H1 (cell line): ENCODE results near the gene PHLDA1. TPM values are rescaled to one million over a fixed set of nuclear protein-coding genes. Genes with fewer than 3 reads are reported as not detected.

Experiments
- CTCF ChIA-PET: fragments of 300-600 bp; sonication (Branson Sonifier 250); formaldehyde crosslinking; loops from one replicate; lab custom pipeline; 2021; ENCODE audit not compliant: partially characterized antibody; lab: Charles Lee
- POLR2A ChIA-PET: fragments of 300-600 bp; sonication (Branson Sonifier 250); formaldehyde crosslinking; loops from one replicate; lab custom pipeline; 2021; ENCODE audit warnings: inconsistent platforms; ENCODE audit not compliant: partially characterized antibody; lab: Charles Lee
- DNase-seq, 2 experiments: peaks; one replicate each; pipeline versions ENCODE4 v3.0.0 to v3.0.0-alpha.2; 2010 to 2022; ENCODE audit warnings: low spot score in 2 of 2, low read depth in 1 of 2, mixed read lengths in 1 of 2
- FAIRE-seq: peaks from 2 replicates; lab custom pipeline; 2011; peaks lifted over from hg19 to GRCh38; lab: Jason Lieb, UNC
- H2AFZ ChIP-seq: 2 replicates; pipeline ENCODE4 v1.8.1; 2012; ENCODE audit warnings: low read length, inconsistent platforms
- H2AK5ac ChIP-seq: 2 replicates; pipeline ENCODE4 v1.6.1; 2013; ENCODE audit warnings: low read depth, low read length
- H2BK120ac ChIP-seq: replicated peaks from 2 replicates; pipeline ENCODE3; 2013; ENCODE audit warnings: low read depth, low read length, inconsistent platforms
- H2BK12ac ChIP-seq: 2 replicates; pipeline ENCODE4 v1.6.1; 2013; ENCODE audit warnings: low read depth, low read length
- H2BK15ac ChIP-seq: 2 replicates; pipeline ENCODE4 v1.6.1; 2013; ENCODE audit warnings: low read length
- H2BK20ac ChIP-seq: 2 replicates; pipeline ENCODE4 v1.6.1; 2013; ENCODE audit warnings: low read length
- H2BK5ac ChIP-seq: 2 replicates; pipeline ENCODE4 v1.6.1; 2013; ENCODE audit warnings: low read depth, low read length
- H3K14ac ChIP-seq: 2 replicates; pipeline ENCODE4 v1.6.1; 2013; ENCODE audit warnings: inconsistent platforms; ENCODE audit not compliant: insufficient read length
- H3K18ac ChIP-seq: 2 replicates; pipeline ENCODE4 v1.6.1; 2013; ENCODE audit warnings: low read length; ENCODE audit errors: extremely low read depth
- H3K23ac ChIP-seq: 2 replicates; pipeline ENCODE4 v1.6.1; 2013; ENCODE audit warnings: inconsistent platforms; ENCODE audit not compliant: insufficient read length
- H3K23me2 ChIP-seq: 2 replicates; pipeline ENCODE4 v1.6.1; 2013; ENCODE audit warnings: low read depth, low read length
- H3K27ac ChIP-seq: 2 replicates; pipeline ENCODE4 v1.6.1; 2011; ENCODE audit warnings: low read depth, low read length, inconsistent platforms
- H3K27me3 ChIP-seq, 4 experiments: replicated peaks in 1 of 4; 1 replicate in 1 of 4; 2 replicates in 3 of 4; pipeline versions ENCODE4 v1.6.1 to v1.8.1; 2011 to 2013; ENCODE audit warnings: low read length in 3 of 4, mild to moderate bottlenecking in 3 of 4, inconsistent platforms in 2 of 4, mixed read lengths in 2 of 4, moderate library complexity in 1 of 4; ENCODE audit not compliant: control insufficient read depth in 3 of 4, insufficient read depth in 3 of 4; ENCODE audit errors: extremely low read depth in 1 of 4
- H3K36me3 ChIP-seq, 4 experiments: 2 replicates each; pipeline versions ENCODE4 v1.6.1 to v1.8.1; 2011 to 2013; ENCODE audit warnings: mild to moderate bottlenecking in 4 of 4, low read length in 3 of 4, moderate library complexity in 2 of 4, control low read depth in 1 of 4, inconsistent platforms in 1 of 4; ENCODE audit not compliant: insufficient read depth in 4 of 4, control insufficient read depth in 2 of 4
- H3K4ac ChIP-seq: replicated peaks from 2 replicates; pipeline ENCODE3; 2013; ENCODE audit warnings: low read length, low read depth, mixed read lengths, inconsistent platforms; ENCODE audit not compliant: insufficient read length
- H3K4me1 ChIP-seq, 4 experiments: replicated peaks in 1 of 4; 1 replicate in 1 of 4; 2 replicates in 3 of 4; pipeline versions ENCODE4 v1.6.1 to v1.8.1; 2011 to 2013; ENCODE audit warnings: low read length in 3 of 4, inconsistent platforms in 2 of 4, mixed read lengths in 1 of 4; ENCODE audit not compliant: insufficient read depth in 4 of 4, control insufficient read depth in 3 of 4
- H3K4me2 ChIP-seq, 2 experiments: 2 replicates each; pipeline versions ENCODE4 v1.6.1 to v1.8.1; 2011 to 2013; ENCODE audit warnings: low read depth in 2 of 2, low read length in 2 of 2, control low read depth in 1 of 2, inconsistent platforms in 1 of 2, mild to moderate bottlenecking in 1 of 2; ENCODE audit not compliant: insufficient read depth in 1 of 2
- H3K4me3 ChIP-seq, 4 experiments: fragments of 200-600, 300-600 bp in 1 of 4; sonication (generic), shearing (Covaris generic), sonication (Bioruptor Twin) in 1 of 4; 2 replicates each; pipeline versions ENCODE4 v1.5.1 to v1.8.1; 2011 to 2016; ENCODE audit warnings: low read length in 4 of 4, low read depth in 3 of 4, control low read depth in 2 of 4, inconsistent platforms in 2 of 4, mild to moderate bottlenecking in 2 of 4, mixed read lengths in 1 of 4, moderate library complexity in 1 of 4; ENCODE audit not compliant: insufficient read depth in 2 of 4; ENCODE audit errors: extremely low read depth in 1 of 4
- H3K56ac ChIP-seq: replicated peaks from 2 replicates; pipeline ENCODE3; 2013; ENCODE audit warnings: low read depth, mild to moderate bottlenecking, mixed read lengths, low read length, inconsistent platforms; ENCODE audit not compliant: insufficient read length
- H3K79me1 ChIP-seq: 2 replicates; pipeline ENCODE4 v1.6.1; 2013; ENCODE audit warnings: low read depth, low read length, control low read depth
- H3K79me2 ChIP-seq, 2 experiments: 2 replicates each; pipeline versions ENCODE4 v1.6.1 to v1.8.1; 2012 to 2013; ENCODE audit warnings: low read length in 2 of 2, mild to moderate bottlenecking in 2 of 2, inconsistent platforms in 1 of 2; ENCODE audit not compliant: insufficient read depth in 2 of 2, control insufficient read depth in 1 of 2
- H3K9ac ChIP-seq, 4 experiments: replicated peaks in 1 of 4; 1 replicate in 1 of 4; 2 replicates in 3 of 4; pipeline versions ENCODE4 v1.6.1 to v1.8.1; 2011 to 2013; ENCODE audit warnings: low read depth in 3 of 4, low read length in 3 of 4, control low read depth in 2 of 4, mild to moderate bottlenecking in 2 of 4, moderate library complexity in 2 of 4, inconsistent platforms in 1 of 4; ENCODE audit errors: extremely low read depth in 1 of 4
- H3K9me3 ChIP-seq, 2 experiments: 2 replicates each; pipeline versions ENCODE4 v1.6.1 to v1.8.1; 2012 to 2013; ENCODE audit warnings: mild to moderate bottlenecking in 2 of 2, moderate library complexity in 2 of 2, control low read depth in 1 of 2, inconsistent platforms in 1 of 2, low read depth in 1 of 2, low read length in 1 of 2, mixed read lengths in 1 of 2; ENCODE audit not compliant: insufficient read depth in 2 of 2
- H4K20me1 ChIP-seq, 2 experiments: replicated peaks in 1 of 2; 2 replicates each; pipeline versions ENCODE3 to v1.8.1; 2011 to 2013; ENCODE audit warnings: inconsistent platforms in 2 of 2, low read length in 2 of 2, mild to moderate bottlenecking in 1 of 2; ENCODE audit not compliant: insufficient read depth in 2 of 2, control insufficient read depth in 1 of 2
- H4K5ac ChIP-seq: 2 replicates; pipeline ENCODE4 v1.6.1; 2013; ENCODE audit warnings: low read length, low read depth, mixed read lengths, inconsistent platforms; ENCODE audit not compliant: insufficient read length
- H4K8ac ChIP-seq: 2 replicates; pipeline ENCODE4 v1.8.0; 2013; ENCODE audit warnings: mild to moderate bottlenecking, moderate library complexity, low read length, inconsistent platforms; ENCODE audit not compliant: insufficient read depth; ENCODE audit errors: extremely low read depth
- H4K91ac ChIP-seq: replicated peaks from 2 replicates; pipeline ENCODE3; 2013; ENCODE audit warnings: low read length, mixed read lengths, inconsistent platforms; ENCODE audit not compliant: insufficient read length
- EP300 ChIP-seq, 2 experiments: IDR thresholded peaks; 1 replicate in 1 of 2; 2 replicates in 1 of 2; pipeline ENCODE4 v1.6.1; 2011 to 2012; ENCODE audit warnings: low read depth in 2 of 2, low read length in 2 of 2, mild to moderate bottlenecking in 2 of 2, borderline replicate concordance in 1 of 2, inconsistent platforms in 1 of 2, moderate library complexity in 1 of 2
- HDAC2 ChIP-seq, 2 experiments: fragments of 300-600 bp in 1 of 2; sonication (generic) in 1 of 2; IDR thresholded peaks; 2 replicates each; pipeline ENCODE4 v1.6.1; 2011 to 2012; ENCODE audit warnings: low read depth in 2 of 2, low read length in 2 of 2, mild to moderate bottlenecking in 2 of 2, moderate library complexity in 2 of 2, borderline replicate concordance in 1 of 2, inconsistent platforms in 1 of 2
- PHF8 ChIP-seq: fragments of 200-600 bp; sonication (generic); conservative IDR thresholded peaks from 2 replicates; pipeline ENCODE4 v1.7.1; 2012; ENCODE audit warnings: low read depth, mild to moderate bottlenecking, inconsistent platforms, low read length, moderate library complexity
- POLR2A ChIP-seq, 2 experiments: IDR thresholded peaks; 1 replicate in 1 of 2; 2 replicates in 1 of 2; pipeline ENCODE4 v1.6.1; 2011; ENCODE audit warnings: low read depth in 2 of 2, low read length in 2 of 2, mild to moderate bottlenecking in 2 of 2; ENCODE audit errors: control extremely low read depth in 1 of 2
- POU5F1 ChIP-seq: IDR thresholded peaks from 2 replicates; pipeline ENCODE4 v1.6.1; 2011; ENCODE audit warnings: low read depth, mild to moderate bottlenecking, low read length, moderate library complexity
- RXRA ChIP-seq: IDR thresholded peaks from 2 replicates; pipeline ENCODE4 v1.6.1; 2011; ENCODE audit warnings: low read depth, mild to moderate bottlenecking, low read length, moderate library complexity; ENCODE audit not compliant: insufficient read depth
- SP4 ChIP-seq: IDR thresholded peaks from 2 replicates; pipeline ENCODE4 v1.6.1; 2012; ENCODE audit warnings: low read length, inconsistent platforms
- SRF ChIP-seq: IDR thresholded peaks from 2 replicates; pipeline ENCODE4 v1.6.1; 2011; ENCODE audit warnings: mild to moderate bottlenecking, low read depth, low read length, moderate library complexity
- WGBS, 2 experiments: shearing (Covaris generic) in 1 of 2; methylation state at CpG; one replicate each; pipeline versions ENCODE4 v1.1.6 to v1.1.7; 2013 to 2015; ENCODE audit warnings: low lambda C conversion rate in 2 of 2, mixed read lengths in 2 of 2, inconsistent platforms in 1 of 2, low coverage in 1 of 2, missing lambda C conversion rate in 1 of 2; ENCODE audit not compliant: insufficient replicate concordance in 2 of 2, insufficient coverage in 1 of 2, insufficient read length in 1 of 2; ENCODE audit errors: extremely low coverage in 1 of 2, missing lambda C conversion rate in 1 of 2; 5-methylcytosine and 5-hydroxymethylcytosine counted together
- polyA plus RNA-seq, 7 experiments: library from polyadenylated mRNA; depleted of rRNA in 3 of 7; stranded (reverse) in 5 of 7; unstranded in 2 of 7; fragments of >200 nt in 5 of 7; fragments of 200-250 nt in 2 of 7; gene quantifications; 1 replicate in 5 of 7; 2 replicates in 1 of 7; 4 replicates in 1 of 7; pipeline versions ENCODE4 v1.2.1 to v1.2.3, GENCODE V29; 2011 to 2013; ENCODE audit warnings: missing spikeins in 2 of 7, mixed read lengths in 2 of 7
- total RNA-seq: library from RNA; stranded (reverse); fragmentation: NEBNext Ultra II Directional; extraction: Animal tissue kit (Norgen Biotek cat#: 25700); gene quantifications from 2 replicates; pipeline ENCODE4 v1.2.1, GENCODE V29; 2021

Gene PHLDA1
- total and polyA plus RNA-seq, 2 of the 8 experiments (the other 6 are each of a cell fraction or from before 2014, with no cell fraction given): 18.9 to 19.4 TPM

- DNase-seq (no peak), FAIRE-seq (no peak)
- H4K5ac ChIP-seq: no peak overlapping the region
- H2BK15ac ChIP-seq: no peak overlapping the region
- H3K23me2 ChIP-seq: no peaks in the 10 kb centered on the region
- no peak overlapping the region for H3K4me2 ChIP-seq
- H2BK120ac ChIP-seq: no peak overlapping the region
- CTCF ChIA-PET: interaction anchor here (1.1 to 1.2 kb wide), 3 partner anchors 9 to 409 kb away, joined by 3 to 6 read pairs (median 4); no protein-coding TSS in a partner anchor
- POLR2A ChIA-PET: interaction anchor here (0.7 to 1.5 kb wide), 4 partner anchors 12 to 504 kb away, joined by 3 to 4 read pairs (median 4); no protein-coding TSS in a partner anchor
- H3K9ac ChIP-seq: no peak overlapping the region
- no peaks in the 10 kb centered on the region for H3K79me2 ChIP-seq
- no peak overlapping the region for H4K8ac ChIP-seq
- WGBS, 2 experiments: 94% methylated on average over 2 of the region's 2 CpGs; no CpG with 5 or more reads in 1 of the 2 experiments
- H4K20me1 ChIP-seq: no peaks in the 10 kb centered on the region
- H3K23ac ChIP-seq: no peak overlapping the region
- no peaks in the 10 kb centered on the region for H3K9me3 ChIP-seq
- no peaks in the 10 kb centered on the region for H3K4me1 ChIP-seq
- H2AK5ac ChIP-seq: no peak overlapping the region
- no peaks in the 10 kb centered on the region for H3K27me3 ChIP-seq
- no peak overlapping the region for H2AFZ ChIP-seq
- no peak overlapping the region for H2BK12ac ChIP-seq
- no peak overlapping the region for H3K18ac ChIP-seq
- no peak overlapping the region for H2BK20ac ChIP-seq
- TF ChIP-seq POLR2A (IDR thresholded peaks at IDR 0.05; ENCODE audit: control extremely low read depth in 1 of 2, low read depth in 2 of 2, low read length in 2 of 2) (no peak), SRF (no peak), RXRA (no peak), HDAC2 (IDR thresholded peaks at IDR 0.05; ENCODE audit: borderline replicate concordance in 1 of 2, low read depth in 2 of 2, low read length in 2 of 2) (no peak), POU5F1 (no peak), EP300 (IDR thresholded peaks at IDR 0.05; ENCODE audit: borderline replicate concordance in 1 of 2, low read depth in 2 of 2, low read length in 2 of 2) (no peak), PHF8 (no peak), SP4 (no peak)
- H3K4me3 ChIP-seq: no peak overlapping the region
- no peak overlapping the region for H3K56ac ChIP-seq
- H3K36me3 ChIP-seq: peaks cover 0 to 83% (median 35%) of the 10 kb centered on the region in 4 experiments; a peak in 5 of 8 replicates
- H3K79me1 ChIP-seq: no peaks in the 10 kb centered on the region
- H4K91ac ChIP-seq: no peak overlapping the region
- H3K27ac ChIP-seq: no peak overlapping the region
- H3K14ac ChIP-seq: no peak overlapping the region
- H2BK5ac ChIP-seq: no peak overlapping the region
- H3K4ac ChIP-seq: no peak overlapping the region
Observed at GRCh38 chr12:76047060-76047459, 15.5 kb upstream of the PHLDA1 start.
